GM19395 (cell line): Measurements from ENCODE around the gene TUBA4B.
"Not testable (repeated sequence)": the region's sequence is repeated elsewhere in the genome, so short reads cannot be mapped to it uniquely, and the experiment has no call there.

ENCODE experiments used
- ATAC-seq: cut with Tn5 transposase; IDR thresholded peaks from one replicate; pipeline ENCODE4 v1.9.1; 2021; ENCODE audit warnings: mild to moderate bottlenecking, moderate library complexity; ENCODE audit not compliant: unreplicated experiment

Gene TUBA4B

DNA sequence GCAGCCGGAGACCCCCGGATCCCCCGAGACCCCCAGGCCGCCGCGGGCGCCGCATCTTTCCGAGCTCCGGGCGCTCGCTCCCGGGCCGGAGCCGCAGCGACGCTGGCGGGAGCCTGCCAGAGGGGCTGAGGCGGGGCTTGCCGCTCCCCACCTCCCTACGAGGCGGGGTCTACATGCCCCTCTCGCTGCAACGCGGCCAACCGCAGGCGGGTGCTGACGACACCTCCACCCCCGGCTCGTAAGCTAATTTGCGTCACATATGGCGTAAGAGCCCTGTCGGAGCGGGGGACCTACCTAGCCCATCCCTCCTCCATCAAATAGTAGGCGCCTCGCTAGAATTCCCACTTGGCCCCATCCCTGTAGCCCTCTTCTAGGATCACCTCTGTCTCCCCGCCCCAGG lies 56.2 kb downstream of the TUBA4B start, which contains the start of gene PTPRN:
TSS of gene PTPRN (minus strand) at position 124 of the 400 bp plus-strand sequence. CDS start at position 55, 69 bp downstream.
- ATAC-seq = no peak

DNA sequence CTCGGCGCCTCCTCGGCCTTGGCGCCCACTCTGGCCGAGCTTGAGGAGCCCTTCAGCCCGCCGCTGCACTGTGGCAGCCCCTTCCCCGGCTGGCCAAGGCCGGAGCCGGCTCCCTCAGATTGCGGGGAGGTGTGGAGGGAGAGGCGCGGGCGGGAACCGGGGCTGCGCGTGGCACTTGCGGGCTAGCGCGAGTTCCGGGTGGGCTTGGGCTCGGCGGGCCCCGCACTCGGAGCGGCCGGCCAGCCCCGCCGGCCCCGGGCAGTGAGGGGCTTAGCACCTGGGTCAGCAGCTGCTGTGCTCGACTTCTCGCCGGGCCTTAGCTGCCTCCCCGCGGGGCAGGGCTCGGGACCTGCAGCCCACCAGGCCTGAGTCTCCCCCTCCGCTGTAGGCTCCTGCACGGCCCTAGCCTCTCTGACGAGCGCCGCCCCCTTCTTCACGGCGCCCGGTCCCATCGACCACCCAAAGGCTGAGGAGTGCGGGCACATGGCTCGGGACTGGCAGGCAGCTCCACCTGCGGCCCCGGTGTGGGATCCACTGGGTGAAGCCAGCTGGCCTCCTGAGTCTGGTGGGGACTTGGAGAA lies 59.7 kb downstream of the TUBA4B start:
- ATAC-seq = not testable (repeated sequence)

DNA sequence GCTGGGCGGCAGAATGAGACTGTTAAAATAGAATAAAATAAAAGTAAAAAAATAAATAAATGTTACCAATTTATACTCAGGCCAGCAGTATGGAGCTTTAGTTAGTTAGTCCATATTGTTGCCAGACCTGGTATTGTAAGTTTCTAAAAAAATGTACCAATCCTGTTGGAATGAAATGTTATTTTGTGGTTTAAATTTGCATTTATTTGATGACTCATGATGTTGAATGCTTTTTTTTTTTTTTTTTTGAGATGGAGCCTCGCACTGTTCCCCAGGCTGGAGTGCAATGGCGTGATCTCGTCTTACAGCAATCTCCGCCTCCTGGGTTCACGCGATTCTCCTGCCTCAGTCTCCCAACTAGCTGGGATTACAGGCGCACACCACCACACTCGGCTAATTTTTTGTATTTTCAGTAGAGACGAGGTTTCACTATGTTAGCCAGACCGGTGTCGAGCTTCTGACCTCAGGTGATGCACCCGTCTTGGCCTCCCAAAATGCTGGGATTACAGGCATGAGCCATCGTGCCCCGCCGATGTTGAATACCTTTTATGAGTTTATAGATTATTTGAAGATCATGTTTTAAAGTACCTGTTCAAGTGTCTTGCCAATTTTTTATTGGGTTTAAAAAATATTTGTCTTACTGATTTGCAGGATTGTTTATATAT lies 61.9 kb downstream of the TUBA4B start:
- ATAC-seq = no peak
